ENCODE measurements around the gene PTH1R. TPM values are rescaled to one million over a fixed set of nuclear protein-coding genes. Genes with fewer than 3 reads are reported as not detected.
A peak's percentile ranks its signal among the peaks of the same experiment; 100 is the strongest.

PTH1R gene
- total and polyA plus RNA-seq, 2 donors (not counting 1 experiment from before 2014, with no cell fraction given), result 0.67 to 4.3 TPM

- Histone ChIP-seq H3K9me3 (ENCODE audit: control insufficient read depth, insufficient read depth, low read depth, low read length) (no peaks in the 10 kb centered on the region), H2AFZ (ENCODE audit: low read length) (no peak overlapping the region), H3K36me3 (ENCODE audit: control insufficient read depth, insufficient read depth, low read length) (no peaks in the 10 kb centered on the region), H3K4me2 (ENCODE audit: extremely low read depth, insufficient read depth, low read length) (peak overlapping the region; percentile 84), H3K27me3 (ENCODE audit: control insufficient read depth, insufficient read depth, low read length) (peaks cover 2% of the 10 kb centered on the region), H3K4me3 (replicated peaks in 1 of 4; ENCODE audit: control extremely low read depth in 1 of 4, insufficient read depth in 1 of 4, low read depth in 3 of 4, low read length in 4 of 4) (peak overlapping the region in 3 of 4 experiments; percentile 12 to 58 (median 43)), H3K4me1 (ENCODE audit: control insufficient read depth, extremely low read depth, insufficient read depth, low read length) (peaks cover 10% of the 10 kb centered on the region), H4K20me1 (ENCODE audit: control insufficient read depth, extremely low read depth, insufficient read depth, low read length) (no peaks in the 10 kb centered on the region), H3K9ac (ENCODE audit: insufficient read depth, low read length) (no peak overlapping the region), H3K79me2 (ENCODE audit: control insufficient read depth, insufficient read depth, low read length) (no peaks in the 10 kb centered on the region), H3K27ac (ENCODE audit: insufficient read depth, low read length) (peak overlapping the region; percentile 53)
- TF ChIP-seq EZH2 (IDR thresholded peaks at IDR 0.05; ENCODE audit: low read length, missing control alignments) (no peak), CTCF (conservative IDR thresholded peaks at IDR 0.05 in 1 of 2, IDR thresholded peaks at IDR 0.05 in 1 of 2; ENCODE audit: low read depth in 1 of 2, low read length in 2 of 2) (no peak)
- no peak for DNase-seq (ENCODE audit: low read depth in 2 of 2)
Observed at GRCh38 chr3:46846624-46847542, 30.6 kb upstream of the PTH1R start.

- H3K9me3 ChIP-seq (ENCODE audit: control insufficient read depth, insufficient read depth, low read depth, low read length), result no peaks in the 10 kb centered on the region
- no peaks in the 10 kb centered on the region for H4K20me1 ChIP-seq (ENCODE audit: control insufficient read depth, extremely low read depth, insufficient read depth, low read length)
- peaks cover 2% of the 10 kb centered on the region for H3K27me3 ChIP-seq (ENCODE audit: control insufficient read depth, insufficient read depth, low read length)
- H3K4me1 ChIP-seq (ENCODE audit: control insufficient read depth, extremely low read depth, insufficient read depth, low read length), result peaks cover 10% of the 10 kb centered on the region
- no peak for DNase-seq (ENCODE audit: low read depth in 2 of 2)
- TF ChIP-seq EZH2 (IDR thresholded peaks at IDR 0.05; ENCODE audit: low read length, missing control alignments) (no peak), CTCF (conservative IDR thresholded peaks at IDR 0.05 in 1 of 2, IDR thresholded peaks at IDR 0.05 in 1 of 2; ENCODE audit: low read depth in 1 of 2, low read length in 2 of 2) (no peak)
- H3K4me2 ChIP-seq (ENCODE audit: extremely low read depth, insufficient read depth, low read length), result no peak overlapping the region
- H3K9ac ChIP-seq (ENCODE audit: insufficient read depth, low read length), result no peak overlapping the region
- H3K79me2 ChIP-seq (ENCODE audit: control insufficient read depth, insufficient read depth, low read length), result no peaks in the 10 kb centered on the region
- no peak overlapping the region for H3K27ac ChIP-seq (ENCODE audit: insufficient read depth, low read length)
- H3K36me3 ChIP-seq (ENCODE audit: control insufficient read depth, insufficient read depth, low read length), result no peaks in the 10 kb centered on the region
- no peak overlapping the region for H3K4me3 ChIP-seq (replicated peaks in 1 of 4; ENCODE audit: control extremely low read depth in 1 of 4, insufficient read depth in 1 of 4, low read depth in 3 of 4, low read length in 4 of 4)
- no peak overlapping the region for H2AFZ ChIP-seq (ENCODE audit: low read length)
Observed at GRCh38 chr3:46847744-46848143, 29.8 kb upstream of the PTH1R start.

GRCh38 chr3:46848271-46849044, 29.1 kb upstream of the PTH1R start:
- Histone ChIP-seq H3K4me2 (ENCODE audit: extremely low read depth, insufficient read depth, low read length) (no peak overlapping the region), H3K79me2 (ENCODE audit: control insufficient read depth, insufficient read depth, low read length) (no peaks in the 10 kb centered on the region), H3K27me3 (ENCODE audit: control insufficient read depth, insufficient read depth, low read length) (peaks cover 2% of the 10 kb centered on the region), H3K9me3 (ENCODE audit: control insufficient read depth, insufficient read depth, low read depth, low read length) (no peaks in the 10 kb centered on the region), H3K27ac (ENCODE audit: insufficient read depth, low read length) (no peak overlapping the region), H3K9ac (ENCODE audit: insufficient read depth, low read length) (no peak overlapping the region), H2AFZ (ENCODE audit: low read length) (no peak overlapping the region), H4K20me1 (ENCODE audit: control insufficient read depth, extremely low read depth, insufficient read depth, low read length) (no peaks in the 10 kb centered on the region), H3K36me3 (ENCODE audit: control insufficient read depth, insufficient read depth, low read length) (no peaks in the 10 kb centered on the region), H3K4me3 (replicated peaks in 1 of 4; ENCODE audit: control extremely low read depth in 1 of 4, insufficient read depth in 1 of 4, low read depth in 3 of 4, low read length in 4 of 4) (no peak overlapping the region), H3K4me1 (ENCODE audit: control insufficient read depth, extremely low read depth, insufficient read depth, low read length) (peaks cover 10% of the 10 kb centered on the region)
- DNase-seq (ENCODE audit: low read depth in 2 of 2), result peak; percentile 48 to 78
- TF ChIP-seq EZH2 (IDR thresholded peaks at IDR 0.05; ENCODE audit: low read length, missing control alignments), result no peak
- peak; percentile 43 to 48 for TF ChIP-seq CTCF (conservative IDR thresholded peaks at IDR 0.05 in 1 of 2, IDR thresholded peaks at IDR 0.05 in 1 of 2; ENCODE audit: low read depth in 1 of 2, low read length in 2 of 2)
